GM04503 (cell line): Measurements from ENCODE around the gene PLPP2.

Experiments
- DNase-seq: peaks from one replicate; pipeline ENCODE4 v3.0.0-alpha.2; 2012; ENCODE audit warnings: low read depth

Gene PLPP2

DNA sequence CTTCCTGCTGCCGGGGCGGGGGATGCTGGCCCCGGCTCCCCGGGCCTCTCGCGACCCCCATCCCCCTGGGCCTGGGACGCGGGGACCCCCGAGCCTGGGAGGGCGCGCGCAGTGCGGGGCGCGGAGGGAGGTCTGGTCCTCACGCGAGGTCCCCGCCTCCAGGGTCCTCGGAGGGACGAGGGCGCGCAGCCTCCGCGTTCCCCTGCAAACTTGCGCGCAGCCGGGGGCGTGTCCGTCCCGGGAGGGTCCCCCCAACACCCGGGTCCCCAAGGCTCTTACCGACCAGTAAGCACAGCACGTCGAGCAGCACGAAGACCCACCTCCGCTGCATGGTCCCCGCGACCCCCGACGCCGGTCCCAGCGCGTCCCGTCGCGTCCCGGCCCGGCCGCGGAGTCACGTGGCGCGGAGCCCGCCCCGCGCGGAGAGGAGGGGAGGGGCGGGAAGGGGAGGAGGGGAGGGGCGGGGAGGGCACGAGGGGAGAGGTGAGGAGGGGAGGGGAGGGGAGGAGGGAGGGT is at the start of gene PLPP2:
Gene PLPP2 (minus strand): TSS at position 398 of the 516 bp plus-strand sequence. CDS start 67 bp downstream, at position 331.
- no peak for DNase-seq

GRCh38 chr19:340620-341385 is 49.6 kb upstream of the PLPP2 start:
- no peak for DNase-seq

DNA sequence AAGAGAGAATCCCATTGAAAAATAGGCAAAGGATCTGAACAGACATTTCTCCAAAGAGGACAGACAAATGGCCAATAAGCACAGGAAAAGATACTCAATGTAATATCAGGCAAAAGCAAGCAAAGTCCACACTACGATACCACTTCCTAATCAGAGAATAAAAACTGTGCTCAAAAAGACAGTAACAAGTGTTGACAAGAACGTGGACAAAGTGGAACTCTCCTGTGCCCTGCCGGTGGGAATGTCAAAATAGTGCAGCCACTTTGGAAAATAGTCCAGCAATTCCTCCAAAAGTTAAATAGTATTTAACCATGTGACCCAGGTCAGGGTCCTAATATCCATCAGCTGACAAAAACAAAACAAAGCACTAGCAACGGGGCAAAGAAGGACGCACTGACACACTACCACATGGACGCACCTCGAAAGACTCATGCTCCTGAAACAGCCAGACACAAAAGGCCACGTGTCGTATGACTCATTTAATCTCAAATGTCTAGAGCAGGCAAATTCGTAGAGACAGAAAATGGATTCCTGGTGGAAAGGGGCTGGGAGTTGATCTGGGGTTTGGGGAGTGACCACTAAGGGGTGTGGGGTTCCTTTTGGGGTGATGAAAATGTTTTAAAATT is 48.2 kb upstream of the PLPP2 start:
- DNase-seq: no peak

- no peak for DNase-seq
These were observed 47.2 kb upstream of the PLPP2 start for GRCh38 chr19:338421-338820.

DNA sequence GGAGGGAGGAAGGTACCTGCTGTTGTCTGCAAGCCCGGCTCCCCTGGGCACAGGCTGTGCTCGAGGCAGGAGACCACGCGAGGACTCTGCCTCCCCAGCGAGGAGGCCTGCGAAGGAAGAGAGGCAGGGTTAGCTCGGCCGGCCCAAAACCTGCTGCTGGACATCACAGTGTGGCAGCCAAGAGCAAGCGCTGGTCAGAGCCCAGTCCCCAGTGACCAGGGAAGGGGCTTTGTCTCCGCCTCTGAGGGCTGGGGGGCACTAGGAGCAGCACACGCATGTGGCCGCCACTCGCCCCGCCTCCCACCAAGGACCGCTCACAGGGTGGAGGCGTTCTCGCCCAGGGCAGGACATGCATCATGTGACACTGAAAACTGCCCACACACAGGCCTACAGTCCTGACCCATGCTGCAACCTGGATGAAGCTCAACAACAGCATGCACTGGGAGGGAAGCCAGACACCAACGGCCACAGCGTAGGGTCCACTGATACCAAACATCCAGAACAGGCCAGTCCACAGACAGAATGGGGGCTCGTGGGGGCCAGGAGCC is 44.9 kb upstream of the PLPP2 start:
- no peak for DNase-seq

DNA sequence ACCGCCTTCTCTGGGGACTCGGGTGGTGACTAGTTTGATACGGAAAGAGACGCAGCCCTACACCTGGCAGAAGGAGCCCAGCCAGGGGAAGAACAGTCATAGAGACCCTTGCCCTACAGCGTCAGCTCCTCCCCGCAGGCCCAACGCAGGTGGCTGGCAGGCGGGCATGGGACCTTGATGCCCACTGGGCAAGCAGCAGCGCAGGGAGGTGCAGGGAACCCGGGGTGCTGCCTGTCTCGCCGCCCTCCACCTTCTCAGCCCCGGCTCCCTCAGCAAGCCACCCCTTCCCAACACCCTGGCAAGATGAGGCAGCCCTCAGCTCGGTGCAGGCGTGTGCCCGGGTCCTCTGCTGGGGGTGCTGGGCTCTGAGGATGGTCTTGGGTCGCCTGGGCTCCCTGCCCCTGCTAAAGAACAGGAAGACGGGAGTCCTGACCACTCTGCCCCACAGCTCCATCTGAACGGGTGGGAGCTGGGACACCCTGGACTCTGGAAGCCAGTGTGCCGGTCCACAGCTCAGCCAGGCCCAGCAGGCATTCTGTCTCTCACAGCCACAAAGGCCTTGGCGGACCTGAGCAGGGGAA is 44.4 kb upstream of the PLPP2 start:
- DNase-seq: no peak

- DNase-seq: no peak
These were observed 43.9 kb upstream of the PLPP2 start for GRCh38 chr19:335072-335471.

DNA sequence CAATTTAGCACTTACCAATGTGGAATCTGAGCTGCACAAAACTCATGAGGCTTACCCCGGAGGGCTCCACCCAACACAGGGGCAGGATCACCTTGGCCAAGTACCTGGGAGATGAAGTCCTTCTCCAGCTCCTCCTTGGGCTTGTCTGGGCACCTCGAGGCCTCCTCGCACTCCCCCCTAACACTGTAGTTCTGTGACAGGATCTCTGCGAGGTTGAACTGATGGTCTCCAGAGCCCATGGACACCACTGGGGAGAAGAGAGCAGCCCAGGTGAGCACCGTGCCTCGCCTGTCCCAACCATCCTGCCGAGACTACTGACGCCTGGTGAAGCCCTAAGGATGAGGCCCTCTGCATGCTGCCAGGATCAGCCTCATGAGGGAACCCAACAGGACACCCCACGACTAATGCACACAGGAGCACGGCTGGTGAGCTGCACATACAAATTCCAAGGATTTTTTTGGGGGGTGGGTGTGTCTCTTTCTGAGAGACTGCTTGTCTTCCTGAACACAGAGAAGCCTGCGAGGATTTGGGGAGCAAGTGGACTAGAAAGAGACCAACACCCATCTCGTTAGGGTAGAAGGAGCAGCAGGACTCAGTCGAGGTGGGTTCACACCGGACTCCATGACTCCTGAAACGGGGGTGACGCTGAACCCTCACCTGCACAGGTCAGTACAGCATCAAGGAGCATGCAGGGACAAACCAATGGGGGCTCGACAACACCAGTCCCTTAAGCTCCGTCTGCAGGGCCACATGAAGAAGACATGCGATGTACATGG is 43.3 kb upstream of the PLPP2 start:
- no peak for DNase-seq

DNA sequence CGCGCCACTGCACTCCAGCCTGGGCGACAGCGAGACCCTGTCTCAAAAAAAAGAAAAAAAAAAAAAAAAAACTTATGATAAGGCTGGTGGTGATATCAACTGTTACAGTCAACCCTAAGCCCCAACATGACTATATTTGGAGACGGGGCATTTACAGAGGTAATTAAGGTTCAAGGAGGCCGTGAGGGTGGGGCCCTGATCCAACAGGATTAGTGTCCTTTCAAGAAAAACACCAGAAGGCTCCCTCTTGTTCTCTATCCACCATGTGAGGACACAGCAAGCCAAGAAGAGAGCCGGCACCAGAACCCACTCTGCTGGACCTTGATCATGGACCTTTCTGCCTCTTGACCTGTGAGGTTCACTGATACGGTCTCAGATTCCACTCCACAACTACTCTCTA is 39.3 kb upstream of the PLPP2 start:
- no peak for DNase-seq

GRCh38 chr19:329876-330275 is 38.7 kb upstream of the PLPP2 start:
- no peak for DNase-seq

DNA sequence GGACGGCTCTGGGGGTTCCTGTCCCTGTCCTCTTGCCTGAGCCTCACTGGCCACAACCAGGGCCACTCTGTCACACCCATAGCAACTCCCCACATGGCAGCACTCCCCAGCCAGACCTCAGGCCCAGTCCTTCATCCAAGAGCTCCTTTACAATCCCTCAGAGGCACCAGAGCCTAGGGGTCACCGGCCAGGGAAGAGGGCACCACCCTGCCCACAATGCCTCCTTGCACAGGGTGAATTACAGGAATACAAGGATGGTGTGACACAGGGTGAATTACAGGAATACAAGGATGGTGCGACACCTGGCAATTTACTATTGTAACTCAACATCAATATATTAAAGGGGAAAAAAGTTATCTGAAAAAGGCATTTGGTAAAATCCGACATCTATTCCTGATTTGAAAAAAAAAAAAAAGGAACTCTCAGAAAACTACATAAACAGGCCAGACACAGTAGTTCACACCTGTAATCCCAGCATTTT is 36.9 kb upstream of the PLPP2 start:
- no peak for DNase-seq

DNA sequence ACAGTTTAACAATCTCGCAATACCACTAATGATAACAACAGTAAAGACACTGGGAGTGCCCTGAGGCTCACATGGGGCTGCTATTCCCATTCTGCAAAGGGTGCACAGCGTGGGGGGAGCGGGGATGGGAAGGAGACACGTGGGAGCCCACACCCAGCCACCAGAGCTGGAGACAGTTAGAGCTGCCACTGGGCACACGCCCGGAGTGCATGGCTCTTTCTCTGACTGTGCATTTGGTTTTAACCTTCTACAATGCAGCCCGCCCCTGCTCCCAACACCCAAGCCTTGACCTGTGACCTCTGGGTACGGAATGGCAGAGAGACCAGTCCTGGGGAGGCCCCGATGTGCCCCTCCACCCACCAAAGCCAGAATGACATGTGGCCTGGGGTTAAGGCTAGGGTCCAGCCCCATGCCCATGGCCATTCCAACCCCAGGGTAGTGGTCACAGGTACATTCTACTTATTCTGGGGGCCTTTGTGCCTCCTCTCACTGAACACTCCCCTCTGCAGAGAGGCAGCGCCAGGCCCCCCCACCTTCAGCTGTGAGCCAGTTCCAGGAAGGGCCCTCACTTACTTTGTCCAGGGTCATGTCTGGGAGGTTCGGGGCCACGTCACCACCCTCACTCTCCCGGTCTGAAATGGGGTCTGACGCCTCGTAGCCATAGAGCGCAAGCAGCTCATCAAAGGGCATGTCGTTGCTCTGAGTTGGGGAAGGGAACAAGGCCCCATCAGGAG is 36.3 kb upstream of the PLPP2 start:
- DNase-seq: no peak

DNA sequence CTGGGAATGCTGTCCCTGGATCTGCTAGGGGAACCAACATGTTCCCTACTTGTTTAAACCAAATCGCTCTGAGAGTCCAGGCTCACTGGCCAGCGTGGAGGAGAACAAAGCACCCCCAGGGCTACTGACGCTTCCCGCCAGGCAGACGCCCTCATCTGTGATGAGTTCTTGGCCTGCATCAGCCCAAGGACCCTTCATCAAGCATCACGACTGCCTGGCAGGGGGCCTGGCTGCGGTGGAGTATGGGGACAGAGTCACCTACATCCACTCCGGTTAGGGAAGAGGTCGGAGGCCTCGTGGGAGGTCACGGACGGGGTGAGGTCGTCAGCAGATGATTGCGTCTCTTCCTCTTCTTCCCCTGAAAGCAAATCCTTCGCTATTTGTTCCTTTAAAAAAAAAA is 35.7 kb upstream of the PLPP2 start:
- no peak for DNase-seq

DNA sequence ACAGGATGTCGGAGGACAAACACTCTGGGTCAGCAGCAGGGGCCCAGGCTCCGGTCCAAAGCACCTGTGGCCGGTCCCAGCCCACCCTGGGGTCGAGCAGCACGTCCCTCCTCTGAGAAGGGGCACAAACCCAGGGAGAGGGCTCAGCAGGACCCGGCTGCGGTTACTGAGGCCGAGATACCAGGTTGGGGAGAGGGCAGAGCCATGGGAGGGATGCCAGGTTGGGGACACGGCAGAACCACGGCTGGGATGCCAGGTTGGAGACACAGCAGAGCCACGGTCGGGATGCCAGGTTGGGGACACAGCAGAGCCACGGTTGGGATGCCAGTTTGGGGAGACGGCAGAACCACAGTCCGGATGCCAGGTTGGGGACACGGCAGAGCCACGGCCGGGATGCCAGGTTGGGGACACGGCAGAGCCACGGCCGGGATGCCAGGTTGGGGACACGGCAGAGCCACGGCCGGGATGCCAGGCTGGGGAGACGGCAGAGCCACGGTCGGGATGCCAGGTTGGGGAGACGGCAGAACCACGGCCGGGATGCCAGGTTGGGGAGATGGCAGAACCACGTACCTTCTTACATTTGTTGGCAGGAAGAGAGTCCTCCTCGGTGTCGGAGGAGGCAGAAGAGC is 34.8 kb upstream of the PLPP2 start:
- DNase-seq: no peak

DNA sequence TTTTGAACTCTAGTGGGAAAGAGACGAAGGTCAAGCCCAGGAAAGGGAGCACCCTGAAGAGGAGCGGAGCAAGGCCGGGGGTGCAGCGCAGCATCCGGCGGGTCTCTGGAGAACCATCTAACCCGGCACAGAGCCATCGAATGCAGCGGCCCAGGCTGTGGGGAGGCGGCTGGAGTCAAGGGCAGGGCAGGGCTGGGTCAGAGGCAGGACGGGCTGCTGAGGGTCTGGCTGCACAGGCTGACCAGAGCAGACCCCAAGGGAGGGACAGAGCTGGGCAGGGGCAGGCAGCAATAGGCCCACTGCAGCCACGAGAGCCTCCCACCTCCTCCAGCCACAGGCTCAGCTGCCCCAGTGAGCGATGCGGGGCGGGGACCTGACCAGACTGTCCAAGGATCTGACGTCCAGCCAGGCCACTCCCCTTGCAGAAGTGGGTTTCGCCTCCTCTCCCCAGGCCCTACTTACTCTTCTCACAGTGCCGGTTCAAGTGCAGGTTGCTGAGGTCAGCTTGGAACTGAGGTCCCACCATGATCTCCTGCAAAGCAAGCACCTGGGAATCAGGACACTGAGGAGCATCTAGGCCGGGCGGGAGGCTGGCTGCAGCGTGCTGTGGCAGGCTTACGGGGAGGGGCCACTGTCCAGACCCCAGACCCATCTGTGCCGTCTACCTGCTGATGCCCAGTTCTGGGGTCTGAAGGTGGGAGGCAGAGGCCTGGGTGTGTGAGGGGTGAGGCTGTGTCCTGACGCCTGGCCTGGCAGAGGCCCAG is 34.2 kb upstream of the PLPP2 start:
- no peak for DNase-seq

DNA sequence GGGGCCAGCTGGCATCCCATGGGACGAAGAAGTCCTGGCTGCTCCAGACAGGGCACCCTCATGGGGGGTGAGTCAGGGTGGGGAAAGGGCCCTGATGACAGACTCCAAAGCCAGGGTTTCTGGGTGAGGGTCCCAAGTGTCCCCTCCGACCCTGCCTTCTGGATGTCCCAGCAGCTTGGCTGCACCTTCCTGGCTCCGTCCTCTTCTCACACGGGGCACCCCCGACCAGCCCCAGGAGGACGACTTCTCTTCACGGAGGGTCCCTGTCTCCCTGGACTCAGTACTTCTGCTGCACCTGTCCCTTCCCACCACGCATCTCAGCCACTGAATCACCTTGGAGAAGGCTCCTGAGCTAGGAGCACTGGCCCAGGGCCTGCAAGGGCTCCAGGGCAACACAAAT is 33.5 kb upstream of the PLPP2 start:
- no peak for DNase-seq

- DNase-seq: no peak
These were observed 31.4 kb upstream of the PLPP2 start for GRCh38 chr19:322616-323015.

DNA sequence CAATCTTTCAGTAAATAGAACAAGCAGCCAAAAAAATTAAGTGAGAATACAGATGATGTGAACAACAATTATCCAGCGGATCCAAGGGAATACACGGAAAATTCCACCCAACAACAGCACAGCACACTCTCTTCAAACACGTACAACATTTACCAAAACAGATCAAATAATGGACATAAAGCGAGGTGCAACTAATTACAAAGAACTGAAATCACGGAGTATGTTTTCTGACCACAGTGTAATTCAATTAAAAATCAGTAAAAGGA is 27.2 kb upstream of the PLPP2 start:
- DNase-seq: no peak

GRCh38 chr19:317710-318508 is 26.7 kb upstream of the PLPP2 start:
- no peak for DNase-seq

DNA sequence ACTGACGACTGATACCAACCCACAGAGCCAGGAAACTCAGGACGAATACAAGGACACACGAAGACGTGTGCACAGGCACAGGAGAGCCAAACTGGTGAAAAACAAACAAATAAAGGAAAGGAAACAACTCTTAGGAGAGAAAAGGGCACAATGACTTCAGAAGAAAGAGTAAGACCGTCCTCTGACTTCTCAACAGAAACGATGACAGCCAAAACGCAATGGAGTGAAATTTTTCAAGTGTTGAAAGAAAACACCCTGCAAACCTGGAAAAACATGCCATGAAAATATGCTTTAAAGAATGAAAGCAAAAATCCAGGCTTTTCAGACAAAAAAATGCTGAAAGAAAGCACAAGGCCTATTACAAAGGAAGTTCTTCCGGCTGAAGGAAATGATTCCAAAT is 24.6 kb upstream of the PLPP2 start:
- no peak for DNase-seq
